Stimulated activated naive B cell treated with anti-CD40 and anti-IgM and Interleukin-4, amounts not matched to agents 10 μg/mL and 1 μg/mL and 100 μg/mL, for 72 hours (primary cell): ENCODE results near the gene SUMO4.

Experiments
- ATAC-seq, 2 donors: fragments of 150-1000 bp; cut with Tn5 transposase; replicated peaks; 2 replicates each; pipeline ENCODE4 v1.10.0; 2021; ENCODE audit warnings: moderate library complexity in 1 of 2
- DNase-seq: peaks from one replicate; pipeline ENCODE4 v3.0.0; 2021
- H3K27ac Mint-ChIP-seq: one replicate; pipeline ENCODE4 v1.8.0; 2022; ENCODE audit warnings: mild to moderate bottlenecking, mixed read lengths
- H3K27me3 Mint-ChIP-seq, 2 donors: one replicate each; pipeline ENCODE4 v1.8.0; 2022; ENCODE audit warnings: mixed read lengths in 2 of 2
- H3K36me3 Mint-ChIP-seq, 2 donors: one replicate each; pipeline ENCODE4 v1.8.0; 2022; ENCODE audit warnings: mixed read lengths in 2 of 2, mild to moderate bottlenecking in 1 of 2
- H3K4me1 Mint-ChIP-seq, 2 donors: one replicate each; pipeline ENCODE4 v1.8.0; 2022; ENCODE audit warnings: mixed read lengths in 2 of 2, mild to moderate bottlenecking in 1 of 2
- H3K4me3 Mint-ChIP-seq, 2 donors: one replicate each; pipeline ENCODE4 v1.8.0; 2022; ENCODE audit warnings: mild to moderate bottlenecking in 2 of 2, mixed read lengths in 2 of 2, moderate library complexity in 1 of 2
- H3K9me3 Mint-ChIP-seq, 2 donors: one replicate each; pipeline ENCODE4 v1.8.0; 2022; ENCODE audit warnings: mixed read lengths in 2 of 2, mild to moderate bottlenecking in 1 of 2

SUMO4 gene

DNA sequence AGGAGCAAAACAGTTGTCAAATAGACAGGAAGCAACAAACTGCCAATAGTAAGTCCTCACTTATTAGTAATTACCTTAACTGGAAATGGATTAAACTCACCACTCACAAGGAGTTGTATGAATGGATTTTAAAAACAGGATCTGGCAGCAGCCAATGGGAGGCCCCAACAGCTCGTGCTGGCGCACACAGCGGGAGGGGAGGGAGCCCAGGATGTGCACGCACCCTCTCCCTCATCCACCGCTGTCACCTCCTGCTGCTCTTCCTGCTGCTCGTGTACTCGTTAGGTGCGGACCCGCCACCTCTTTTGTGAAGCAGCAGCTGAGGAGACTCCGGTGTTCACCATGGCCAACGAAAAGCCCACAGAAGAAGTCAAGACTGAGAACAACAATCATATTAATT lies at the start of gene SUMO4:
Gene SUMO4, plus strand, starts transcription at position 213 of the 400 bp plus-strand sequence. Its CDS starts 130 bp downstream, at position 343.
- no peak for DNase-seq
- Mint-ChIP-seq H3K36me3 (peaks cover 42 to 62% of the 10 kb centered on the region in 2 donors), H3K4me1 (peaks cover 6 to 10% of the 10 kb centered on the region in 2 donors), H3K4me3 (no peak within 1 kb of the TSS), H3K9me3 (no peaks in the 10 kb centered on the region), H3K27me3 (no peaks in the 10 kb centered on the region), H3K27ac (peak within 1 kb of the TSS; percentile 9)
- ATAC-seq = no peak

DNA sequence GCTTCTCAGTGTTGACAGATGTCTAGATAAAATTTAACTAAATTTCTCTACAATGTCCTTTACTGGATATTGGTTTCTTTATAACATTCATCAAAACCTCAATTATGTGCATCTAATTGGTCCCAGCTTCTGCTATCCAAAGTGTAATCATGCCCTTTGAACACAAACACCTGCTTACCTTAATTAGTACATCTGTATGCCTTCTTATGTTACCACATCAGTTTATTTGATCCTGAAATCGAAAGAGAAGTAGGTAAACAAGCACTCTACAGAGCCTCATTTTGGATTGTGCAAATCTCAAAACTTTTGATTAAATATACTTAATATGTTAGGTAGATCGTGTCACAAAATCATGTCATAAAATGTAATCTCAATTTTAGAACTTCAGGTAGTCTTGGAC lies 46.1 kb upstream of the SUMO4 start:
- peaks cover 23 to 57% of the 10 kb centered on the region in 2 donors for H3K4me1 Mint-ChIP-seq
- no peak for ATAC-seq
- no peak for DNase-seq

DNA sequence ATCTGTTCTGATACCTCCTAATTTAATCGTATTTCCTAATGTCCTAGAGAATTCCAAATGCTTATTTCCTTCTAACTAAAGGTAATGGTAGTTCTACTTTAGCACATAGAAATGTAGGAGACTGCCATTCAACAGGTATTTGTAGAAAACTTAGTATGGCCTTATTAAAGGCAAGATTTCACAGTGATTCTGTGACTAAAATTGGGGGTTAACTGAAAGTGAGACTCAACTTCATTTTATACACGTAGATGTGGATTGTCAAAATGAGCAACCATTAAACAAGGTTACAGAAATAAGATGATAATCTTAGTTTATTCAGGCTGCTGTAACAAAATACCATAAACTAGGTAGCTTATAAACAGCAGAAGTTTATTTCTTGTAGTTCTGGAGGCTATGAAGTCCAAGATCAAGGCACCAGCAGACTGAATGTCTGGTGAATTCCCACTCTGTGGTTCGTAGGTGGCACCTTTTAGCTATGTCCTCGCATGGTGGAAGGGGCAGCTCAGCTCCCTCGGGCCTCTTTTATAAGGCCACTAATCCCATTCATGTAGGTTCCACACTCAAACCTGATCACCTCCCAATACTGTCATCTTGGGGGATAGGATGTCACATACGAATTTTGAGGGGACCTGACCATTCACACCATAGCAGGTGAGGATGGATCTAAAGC lies 43.8 kb upstream of the SUMO4 start:
- H3K27me3 Mint-ChIP-seq = no peaks in the 10 kb centered on the region
- no peak overlapping the region for H3K27ac Mint-ChIP-seq
- DNase-seq = no peak
- peaks cover 28 to 57% of the 10 kb centered on the region in 2 donors for H3K4me1 Mint-ChIP-seq
- no peak for ATAC-seq
- H3K4me3 Mint-ChIP-seq = no peak overlapping the region
- H3K36me3 Mint-ChIP-seq = peaks cover 28 to 42% of the 10 kb centered on the region in 2 donors
- H3K9me3 Mint-ChIP-seq = peaks cover 0 to 3% of the 10 kb centered on the region in 2 donors

More for the DNA sequence above, 46.1 kb upstream of the SUMO4 start:
- Mint-ChIP-seq H3K27ac (no peak overlapping the region), H3K27me3 (no peaks in the 10 kb centered on the region), H3K4me3 (no peak overlapping the region), H3K9me3 (no peaks in the 10 kb centered on the region), H3K36me3 (peaks cover 23 to 40% of the 10 kb centered on the region in 2 donors)

DNA sequence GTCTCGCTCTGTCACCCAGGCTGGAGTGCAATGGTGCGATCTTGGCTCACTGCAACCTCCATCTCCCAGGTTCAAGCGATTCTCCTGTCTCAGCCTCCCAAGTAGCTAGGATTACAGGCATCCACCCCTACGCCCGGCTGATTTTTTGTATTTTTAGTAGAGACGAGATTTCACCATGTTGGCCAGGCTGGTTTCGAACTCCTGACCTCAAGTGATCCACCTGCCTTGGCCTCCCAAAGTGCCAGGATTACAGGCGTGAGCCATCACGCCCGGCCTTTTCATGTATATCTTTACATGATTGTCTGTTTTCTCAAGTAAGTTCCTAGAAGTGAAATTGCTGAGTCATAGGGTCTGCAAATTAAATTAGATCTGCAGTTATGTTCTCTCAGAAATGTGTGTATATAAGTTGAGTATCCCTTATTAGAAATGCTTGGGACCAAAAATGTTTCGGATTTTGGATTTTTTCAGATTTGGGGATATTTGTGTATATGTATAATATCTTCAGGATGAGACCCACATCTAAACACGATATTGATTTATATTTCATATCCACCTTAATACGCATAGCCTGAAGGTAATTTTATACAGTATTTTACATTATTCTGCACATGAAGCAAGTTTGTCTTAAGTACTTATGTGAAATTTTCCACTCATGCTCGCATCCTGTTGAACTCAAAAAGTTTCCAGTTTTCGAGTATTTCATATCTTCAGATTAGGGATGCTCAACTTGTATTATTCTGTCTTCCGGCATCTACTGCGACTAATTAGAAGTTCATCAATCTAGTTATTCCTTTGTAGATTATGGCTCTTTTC lies 42.1 kb upstream of the SUMO4 start:
- Mint-ChIP-seq H3K27me3 (no peaks in the 10 kb centered on the region), H3K4me1 (peaks cover 32 to 59% of the 10 kb centered on the region in 2 donors), H3K27ac (peak overlapping the region; percentile 74), H3K4me3 (no peak overlapping the region), H3K9me3 (peaks cover 6 to 8% of the 10 kb centered on the region in 2 donors), H3K36me3 (peaks cover 33 to 46% of the 10 kb centered on the region in 2 donors)
- ATAC-seq = no peak
- no peak for DNase-seq

DNA sequence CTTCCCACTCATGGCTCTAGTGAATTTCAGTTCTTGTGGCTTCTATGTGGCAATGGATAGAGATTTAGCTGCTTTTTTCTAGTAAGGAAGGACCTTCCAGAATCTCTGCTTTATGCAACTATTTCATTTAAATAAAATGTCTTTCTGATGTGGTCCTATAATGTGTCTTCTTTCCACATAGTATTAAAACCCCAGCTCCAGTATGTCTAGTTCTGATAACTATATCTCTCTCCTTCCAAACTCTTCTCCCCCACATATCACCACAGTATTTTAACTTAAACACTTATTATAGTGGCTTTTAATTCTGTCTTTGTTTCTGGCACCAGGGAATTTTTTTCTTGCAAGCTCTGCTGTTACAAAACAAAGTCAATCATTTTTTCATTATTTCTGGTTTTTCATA lies 40.6 kb upstream of the SUMO4 start:
- Mint-ChIP-seq H3K27me3 (no peaks in the 10 kb centered on the region), H3K4me3 (no peak overlapping the region), H3K36me3 (peaks cover 36 to 47% of the 10 kb centered on the region in 2 donors), H3K9me3 (peaks cover 6 to 8% of the 10 kb centered on the region in 2 donors), H3K27ac (no peak overlapping the region), H3K4me1 (peaks cover 35 to 62% of the 10 kb centered on the region in 2 donors)
- DNase-seq = no peak
- ATAC-seq = no peak

DNA sequence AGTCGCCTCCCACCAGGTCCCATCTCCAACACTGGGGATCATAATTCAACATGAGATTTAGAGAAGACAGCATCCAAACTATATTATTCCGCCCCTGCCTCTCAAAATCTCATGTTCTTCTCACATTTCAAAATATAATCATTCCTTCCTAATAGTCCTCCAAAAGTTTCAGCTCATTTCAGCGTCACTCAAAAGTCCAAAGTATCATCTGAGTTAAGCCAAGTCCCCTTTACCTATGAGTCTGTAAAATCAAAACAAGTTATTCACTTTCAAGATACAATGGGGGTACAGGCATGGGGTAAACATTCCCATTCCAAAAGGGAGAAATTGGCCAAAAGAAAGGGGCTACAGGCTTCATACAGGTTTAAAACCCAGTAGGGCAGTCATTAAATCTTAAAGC lies 39.5 kb upstream of the SUMO4 start:
- Mint-ChIP-seq H3K27ac (peak overlapping the region; percentile 1), H3K27me3 (no peaks in the 10 kb centered on the region), H3K4me3 (no peak overlapping the region), H3K4me1 (peaks cover 40 to 61% of the 10 kb centered on the region in 2 donors), H3K36me3 (peaks cover 37 to 49% of the 10 kb centered on the region in 2 donors), H3K9me3 (peaks cover 6 to 8% of the 10 kb centered on the region in 2 donors)
- DNase-seq = no peak
- ATAC-seq = no peak

DNA sequence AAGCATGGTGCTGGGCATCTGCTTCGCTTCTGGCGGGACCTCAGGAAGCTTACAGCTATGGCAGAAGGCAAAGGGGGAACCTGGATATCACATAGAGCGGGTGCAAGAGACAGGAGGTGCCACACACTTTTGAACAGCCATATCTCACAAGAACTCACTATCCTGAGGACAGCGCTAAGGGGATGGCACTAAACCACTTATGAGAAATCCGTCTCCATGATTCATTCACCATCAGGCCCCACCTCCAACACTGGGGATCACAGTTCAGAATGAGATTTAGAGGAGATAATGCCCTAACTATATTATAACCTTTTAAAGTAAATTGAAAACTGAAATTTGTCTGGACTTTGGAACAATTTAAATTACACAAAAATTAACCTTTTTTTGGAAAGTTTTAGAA lies 37.8 kb upstream of the SUMO4 start:
- Mint-ChIP-seq H3K9me3 (peaks cover 6 to 8% of the 10 kb centered on the region in 2 donors), H3K4me1 (peaks cover 42 to 59% of the 10 kb centered on the region in 2 donors), H3K27me3 (no peaks in the 10 kb centered on the region), H3K4me3 (no peak overlapping the region), H3K36me3 (peaks cover 38 to 51% of the 10 kb centered on the region in 2 donors), H3K27ac (no peak overlapping the region)
- no peak for DNase-seq
- no peak for ATAC-seq

DNA sequence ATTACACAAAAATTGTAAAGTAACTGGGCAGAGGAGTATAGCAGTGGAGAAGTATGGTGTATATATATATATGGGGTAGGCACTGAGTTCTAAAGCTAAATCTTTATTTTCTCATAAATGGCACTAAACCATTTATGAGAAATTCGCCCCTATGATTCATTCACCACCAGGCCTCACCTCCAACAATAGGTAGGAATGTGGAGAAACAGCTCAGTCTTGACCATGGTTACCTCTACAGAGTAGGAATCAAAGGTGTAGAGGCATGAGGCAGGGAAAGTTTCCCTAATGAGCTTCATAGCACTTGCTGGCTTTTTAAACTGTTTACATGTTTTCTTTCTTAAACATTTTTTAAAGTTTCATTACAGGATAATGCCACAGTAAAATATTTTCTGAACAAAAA lies 36.9 kb upstream of the SUMO4 start:
- Mint-ChIP-seq H3K9me3 (peaks cover 6 to 8% of the 10 kb centered on the region in 2 donors), H3K4me3 (no peak overlapping the region), H3K27me3 (no peaks in the 10 kb centered on the region), H3K4me1 (peaks cover 39 to 51% of the 10 kb centered on the region in 2 donors), H3K27ac (no peak overlapping the region), H3K36me3 (peaks cover 38 to 43% of the 10 kb centered on the region in 2 donors)
- no peak for DNase-seq
- ATAC-seq = no peak

DNA sequence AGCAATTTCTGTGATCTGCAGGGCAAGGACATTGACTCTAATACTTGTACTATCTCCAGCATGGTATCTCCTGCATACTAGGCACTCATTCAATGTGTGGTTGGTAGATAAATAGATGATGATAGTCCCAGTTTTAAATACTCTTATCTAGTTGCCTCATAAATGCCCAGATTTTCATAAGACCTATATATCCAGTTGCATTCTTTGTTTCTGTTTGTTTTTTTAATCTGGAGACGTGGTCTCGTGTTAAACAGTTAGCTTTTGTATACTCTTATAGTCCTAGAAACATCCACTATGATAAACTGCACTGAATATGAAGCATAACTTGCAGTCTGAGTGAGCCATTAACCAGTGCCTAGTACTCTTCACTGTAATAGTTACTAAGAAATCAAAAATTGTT lies 35.5 kb upstream of the SUMO4 start:
- H3K36me3 Mint-ChIP-seq = peaks cover 33 to 34% of the 10 kb centered on the region in 2 donors
- no peak overlapping the region for H3K4me3 Mint-ChIP-seq
- DNase-seq = no peak
- peaks cover 34 to 39% of the 10 kb centered on the region in 2 donors for H3K4me1 Mint-ChIP-seq
- no peak overlapping the region for H3K27ac Mint-ChIP-seq
- H3K9me3 Mint-ChIP-seq = peaks cover 6 to 8% of the 10 kb centered on the region in 2 donors
- H3K27me3 Mint-ChIP-seq = no peaks in the 10 kb centered on the region
- ATAC-seq = no peak

DNA sequence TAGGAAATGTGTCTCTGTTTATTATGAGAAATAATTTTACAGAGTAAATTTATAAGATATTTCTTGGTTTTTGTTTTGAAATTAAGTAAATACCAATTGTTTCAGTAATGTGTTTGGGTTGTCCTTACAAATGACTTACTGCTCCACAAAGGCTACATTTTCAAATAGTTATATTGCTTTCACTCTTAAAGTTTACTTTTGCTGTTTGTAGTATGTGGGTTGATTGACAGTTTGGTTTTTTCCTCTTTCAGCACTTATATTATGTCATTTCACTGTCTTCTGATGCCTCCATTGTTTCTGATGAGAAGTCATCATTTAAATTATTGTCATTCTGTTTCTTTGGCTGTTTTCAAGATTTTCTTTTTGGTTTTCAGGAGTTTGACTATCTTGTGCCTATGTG lies 34.9 kb upstream of the SUMO4 start:
- Mint-ChIP-seq H3K9me3 (peaks cover 5 to 8% of the 10 kb centered on the region in 2 donors), H3K36me3 (peaks cover 28 to 34% of the 10 kb centered on the region in 2 donors), H3K27ac (peak overlapping the region; percentile 68), H3K27me3 (no peaks in the 10 kb centered on the region), H3K4me3 (no peak overlapping the region), H3K4me1 (peaks cover 34 to 38% of the 10 kb centered on the region in 2 donors)
- ATAC-seq (no peak), DNase-seq (no peak)

DNA sequence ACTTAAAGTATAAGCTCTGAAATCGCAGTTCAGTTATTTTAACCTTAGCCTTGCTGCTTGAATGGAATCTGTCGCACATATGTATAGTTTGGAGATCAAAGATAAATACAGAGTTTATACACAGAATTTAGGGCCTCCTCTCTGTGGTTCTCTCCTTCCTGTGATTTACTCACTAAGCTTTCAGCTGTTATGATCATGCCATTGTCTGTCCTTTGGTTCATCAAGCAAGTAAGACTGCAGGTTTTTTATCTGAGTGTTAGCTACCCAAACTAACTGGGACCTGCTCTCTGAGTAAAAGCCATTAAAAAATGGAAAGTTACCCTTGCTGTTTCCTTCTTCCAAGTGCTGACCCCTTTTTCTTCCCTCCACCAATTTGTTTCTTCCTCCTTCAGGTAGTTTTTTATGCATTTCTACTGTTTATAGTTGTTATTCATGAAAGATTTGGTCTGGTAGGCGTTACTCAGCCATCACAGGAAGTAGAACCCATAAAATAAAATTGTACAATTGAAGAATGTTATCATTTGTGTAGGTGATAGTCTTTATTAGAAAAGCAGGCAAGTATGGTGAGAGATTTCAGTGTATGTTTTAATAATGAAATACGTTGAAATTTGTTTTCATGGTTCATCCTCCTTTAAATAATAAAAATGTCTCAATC lies 33.7 kb upstream of the SUMO4 start:
- Mint-ChIP-seq H3K36me3 (peaks cover 20 to 29% of the 10 kb centered on the region in 2 donors), H3K4me1 (peaks cover 32 to 40% of the 10 kb centered on the region in 2 donors), H3K4me3 (no peak overlapping the region), H3K27me3 (no peaks in the 10 kb centered on the region), H3K9me3 (peaks cover 3 to 7% of the 10 kb centered on the region in 2 donors), H3K27ac (no peak overlapping the region)
- DNase-seq = no peak
- ATAC-seq = no peak

DNA sequence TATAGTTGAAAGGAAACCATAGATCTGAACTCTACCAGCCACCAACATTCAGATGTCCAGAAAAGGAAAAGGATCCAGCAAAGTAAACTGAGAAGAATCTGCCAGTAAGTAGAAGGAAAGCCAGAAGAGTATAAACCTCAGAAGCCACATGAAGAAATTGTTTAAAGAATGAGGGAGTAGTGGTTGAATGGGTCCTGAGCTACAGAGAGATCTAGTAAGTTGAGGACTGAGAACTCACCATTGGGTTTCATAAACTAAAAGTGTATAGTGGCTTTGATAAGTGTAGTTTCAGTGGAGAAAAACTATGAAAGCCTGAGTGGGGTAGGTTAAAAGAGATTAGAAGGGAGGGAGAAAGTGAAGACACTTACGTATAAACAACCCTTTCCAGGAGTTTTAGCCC lies 32.0 kb upstream of the SUMO4 start:
- Mint-ChIP-seq H3K27ac (no peak overlapping the region), H3K4me3 (no peak overlapping the region), H3K4me1 (peaks cover 32 to 42% of the 10 kb centered on the region in 2 donors), H3K36me3 (peaks cover 18 to 23% of the 10 kb centered on the region in 2 donors), H3K9me3 (no peaks in the 10 kb centered on the region), H3K27me3 (no peaks in the 10 kb centered on the region)
- ATAC-seq (no peak), DNase-seq (no peak)

DNA sequence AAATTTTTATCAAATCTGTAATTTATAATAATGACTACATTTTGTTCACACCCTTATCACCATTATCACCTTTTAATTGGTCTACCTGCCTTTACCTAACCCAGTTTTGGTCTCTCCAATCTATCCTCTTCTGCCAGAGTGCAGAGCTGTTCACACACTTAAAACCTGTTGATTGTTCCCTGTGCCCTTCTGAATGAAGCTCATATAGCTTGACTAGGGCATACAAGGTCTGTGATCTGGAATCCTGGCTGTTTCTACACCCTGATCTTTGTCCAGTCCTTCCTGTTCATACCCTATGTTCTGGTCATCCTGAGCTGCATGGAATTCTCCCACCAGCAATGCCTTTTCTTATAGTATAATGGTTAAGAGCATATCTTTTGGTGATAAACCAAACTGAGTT lies 28.9 kb upstream of the SUMO4 start:
- Mint-ChIP-seq H3K4me3 (peak overlapping the region in 1 of 2 donors; percentile 55), H3K4me1 (peaks cover 33 to 57% of the 10 kb centered on the region in 2 donors)
- ATAC-seq = no peak

DNA sequence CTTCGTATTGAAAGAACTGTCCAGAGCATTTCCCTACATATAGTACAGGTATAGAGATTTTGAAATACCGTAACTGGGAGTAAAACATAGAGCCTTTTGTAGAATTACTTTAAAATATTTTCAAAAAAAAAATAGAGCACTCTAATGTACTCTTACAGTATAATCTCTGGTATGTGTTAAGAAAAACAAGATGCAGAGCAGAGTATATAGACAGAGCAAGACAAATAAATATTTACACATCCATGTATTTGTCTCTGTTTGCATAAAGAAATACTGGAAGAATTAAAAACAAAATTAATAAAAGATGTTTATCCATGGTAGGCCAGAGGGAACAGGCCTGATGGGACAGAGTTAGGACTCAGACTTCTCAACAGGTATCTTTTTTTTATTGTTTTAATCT lies 28.0 kb upstream of the SUMO4 start:
- Mint-ChIP-seq H3K9me3 (no peaks in the 10 kb centered on the region), H3K36me3 (peaks cover 32 to 41% of the 10 kb centered on the region in 2 donors), H3K27ac (no peak overlapping the region), H3K27me3 (no peaks in the 10 kb centered on the region), H3K4me3 (no peak overlapping the region), H3K4me1 (peaks cover 37 to 63% of the 10 kb centered on the region in 2 donors)
- DNase-seq = no peak
- ATAC-seq = no peak

More for the DNA sequence above, 28.9 kb upstream of the SUMO4 start:
- Mint-ChIP-seq H3K27me3 (no peaks in the 10 kb centered on the region), H3K36me3 (peaks cover 26 to 34% of the 10 kb centered on the region in 2 donors), H3K27ac (no peak overlapping the region), H3K9me3 (no peaks in the 10 kb centered on the region)
- DNase-seq = no peak
